Fibroblast of lung (primary cell): ENCODE measurements around the gene MEIS2.

Experiments
- CTCF ChIP-seq, 2 donors: IDR thresholded peaks in 1 of 2; conservative IDR thresholded peaks in 1 of 2; 1 replicate in 1 of 2; 2 replicates in 1 of 2; pipeline ENCODE4 v1.5.1; 2011 to 2012; ENCODE audit warnings: low read length in 2 of 2, control low read depth in 1 of 2, inconsistent platforms in 1 of 2, low read depth in 1 of 2, mild to moderate bottlenecking in 1 of 2
- EZH2 ChIP-seq: IDR thresholded peaks from 2 replicates; pipeline ENCODE4 v1.5.1; 2012; ENCODE audit warnings: low read length, control low read depth, mild to moderate bottlenecking; ENCODE audit errors: missing control alignments

- TF ChIP-seq CTCF (conservative IDR thresholded peaks at IDR 0.05 in 1 of 2, IDR thresholded peaks at IDR 0.05 in 1 of 2; ENCODE audit: low read depth in 1 of 2, low read length in 2 of 2), result no peak
- TF ChIP-seq EZH2, result no peak
Measured at GRCh38 chr15:36850864-36851263, 249.5 kb downstream of the MEIS2 start.
